ENCODE data around the gene FAM120B. TPM values are rescaled to one million over a fixed set of nuclear protein-coding genes. Genes with fewer than 3 reads are reported as not detected.
"Not testable (repeated sequence)": the region's sequence is repeated elsewhere in the genome, so short reads cannot be mapped to it uniquely, and the experiment has no call there.

Gene FAM120B
- total and polyA plus RNA-seq, 2 of the 4 experiments (the other 2 are of a cell fraction), result 15.3 to 28.0 TPM

DNA sequence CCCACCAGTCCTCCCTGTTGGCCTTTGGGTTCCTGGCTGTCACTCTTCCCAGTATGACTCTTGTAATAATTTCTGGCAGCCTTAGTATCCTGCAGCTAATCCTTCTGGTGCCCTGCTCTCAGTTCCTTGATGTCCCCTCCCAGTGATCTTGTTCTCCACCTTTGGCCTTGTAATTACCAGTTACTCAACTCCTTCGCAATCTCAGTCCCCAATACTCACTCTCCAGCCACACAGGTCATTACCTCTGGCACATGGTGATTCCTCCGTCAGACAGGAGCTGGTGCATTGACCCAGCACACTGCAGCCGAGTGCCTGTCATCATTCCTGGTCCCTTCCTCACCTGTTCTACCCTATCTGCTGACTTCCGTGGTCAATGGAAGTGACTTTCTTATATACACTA lies 101.4 kb downstream of the FAM120B start:
- Histone ChIP-seq H3K79me1 (ENCODE audit: low read depth in 1 of 2, low read length in 2 of 2) (peaks cover 0 to 11% of the 10 kb centered on the region in 2 experiments; a peak in 1 of 4 replicates), H2BK20ac (ENCODE audit: low read depth, low read length) (no peak overlapping the region), H4K8ac (ENCODE audit: low read depth in 2 of 2, low read length in 2 of 2) (no peak overlapping the region), H4K5ac (ENCODE audit: low read depth, low read length) (no peak overlapping the region), H3K27me3 (ENCODE audit: control insufficient read depth, insufficient read depth, low read length) (no peaks in the 10 kb centered on the region), H3K14ac (replicated peaks; ENCODE audit: low read depth, low read length) (no peak overlapping the region), H2AFZ (replicated peaks; ENCODE audit: low read length, poor library complexity) (no peak overlapping the region), H4K20me1 (ENCODE audit: insufficient read depth, low read length) (no peaks in the 10 kb centered on the region), H2BK15ac (ENCODE audit: low read depth, low read length) (no peak overlapping the region), H3K23ac (ENCODE audit: low read depth, low read length) (no peak overlapping the region), H3K36me3 (ENCODE audit: control insufficient read depth, insufficient read depth, low read length) (peaks cover 13% of the 10 kb centered on the region), H3K9me3 (ENCODE audit: control insufficient read depth, insufficient read depth, low read length) (no peaks in the 10 kb centered on the region; the same call in 1 of the 2 replicates), H3K4ac (ENCODE audit: low read depth, low read length) (no peak overlapping the region), H3K9ac (ENCODE audit: low read depth, low read length) (no peak overlapping the region), H3K4me3 (ENCODE audit: insufficient read depth, low read depth, low read length) (no peak overlapping the region), H4K91ac (ENCODE audit: insufficient read depth, low read depth, low read length) (no peak overlapping the region), H3K4me2 (ENCODE audit: low read depth, low read length) (no peak overlapping the region), H2AK5ac (ENCODE audit: low read depth, low read length) (no peak overlapping the region), H3K56ac (ENCODE audit: extremely low read depth, insufficient read depth, low read length) (no peak overlapping the region), H3K9me1 (ENCODE audit: insufficient read depth, low read length) (peaks cover 14% of the 10 kb centered on the region), H3K4me1 (ENCODE audit: control insufficient read depth, insufficient read depth, low read length) (peaks cover 20% of the 10 kb centered on the region), H2BK120ac (ENCODE audit: low read depth, low read length) (no peak overlapping the region), H2BK5ac (ENCODE audit: low read depth, low read length, poor library complexity, severe bottlenecking) (no peak overlapping the region), H3K27ac (ENCODE audit: insufficient read depth, low read length) (no peak overlapping the region), H2AK9ac (replicated peaks; ENCODE audit: low read depth, low read length, poor library complexity) (no peak overlapping the region), H3K18ac (ENCODE audit: low read depth, low read length) (no peak overlapping the region)
- ATAC-seq (ENCODE audit: low read depth), result no peak
- DNase-seq, result no peak
- CTCF ChIA-PET, result no interaction called here
- intact Hi-C loops (cut with micrococcal nuclease) (no loop called here), in situ Hi-C loops (cut with MboI; ENCODE audit: low sequenced_read_pairs) (no loop called here), dilution Hi-C loops (cut with HindIII; ENCODE audit: low sequenced_read_pairs, unreplicated experiment) (no loop called here)
- POLR2A ChIA-PET (ENCODE audit: unreplicated experiment), result no interaction called here
- 100% methylated on average over 1 of the region's 4 CpGs; no CpG with 5 or more reads in 1 of the 2 experiments for whole genome bisulfite sequencing, 2 experiments (ENCODE audit: extremely low coverage in 2 of 2, insufficient read length in 1 of 2)
- TF ChIP-seq RCOR1 (IDR thresholded peaks at IDR 0.05; ENCODE audit: insufficient replicate concordance, low read length), result no peak
- TF ChIP-seq POLR2A (IDR thresholded peaks at IDR 0.05; ENCODE audit: low read depth, low read length), result no peak
- TF ChIP-seq, protein P1, sequence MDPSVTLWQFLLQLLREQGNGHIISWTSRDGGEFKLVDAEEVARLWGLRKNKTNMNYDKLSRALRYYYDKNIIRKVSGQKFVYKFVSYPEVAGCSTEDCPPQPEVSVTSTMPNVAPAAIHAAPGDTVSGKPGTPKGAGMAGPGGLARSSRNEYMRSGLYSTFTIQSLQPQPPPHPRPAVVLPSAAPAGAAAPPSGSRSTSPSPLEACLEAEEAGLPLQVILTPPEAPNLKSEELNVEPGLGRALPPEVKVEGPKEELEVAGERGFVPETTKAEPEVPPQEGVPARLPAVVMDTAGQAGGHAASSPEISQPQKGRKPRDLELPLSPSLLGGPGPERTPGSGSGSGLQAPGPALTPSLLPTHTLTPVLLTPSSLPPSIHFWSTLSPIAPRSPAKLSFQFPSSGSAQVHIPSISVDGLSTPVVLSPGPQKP (IDR thresholded peaks at IDR 0.05; ENCODE audit: borderline replicate concordance, low read depth, low read length), result no peak
- BruUV-seq (replicated peaks), result no TSS peak

DNA sequence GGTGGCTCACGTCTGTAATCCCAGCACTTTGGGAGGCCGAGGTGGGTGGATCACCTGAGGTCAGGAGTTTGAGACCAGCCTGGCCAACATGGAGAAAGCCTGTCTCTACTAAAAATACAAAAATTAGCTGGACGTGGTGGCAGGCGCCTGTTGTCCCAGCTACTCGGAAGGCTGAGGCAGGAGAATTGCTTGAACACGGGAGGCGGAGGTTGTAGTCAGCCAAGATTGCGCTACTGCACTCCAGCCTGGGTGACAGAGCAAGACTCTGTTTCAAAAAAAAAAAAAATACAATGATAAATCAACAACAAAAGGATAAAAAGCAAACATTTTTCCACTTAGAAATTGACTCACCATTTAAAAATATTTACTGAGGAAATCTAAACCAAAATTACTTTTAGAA lies 103.2 kb downstream of the FAM120B start:
- H3K4me1 ChIP-seq (ENCODE audit: control insufficient read depth, insufficient read depth, low read length); H3K27me3 ChIP-seq (ENCODE audit: control insufficient read depth, insufficient read depth, low read length); H2AK5ac ChIP-seq (ENCODE audit: low read depth, low read length); H3K4ac ChIP-seq (ENCODE audit: low read depth, low read length); H3K4me2 ChIP-seq (ENCODE audit: low read depth, low read length); H3K36me3 ChIP-seq (ENCODE audit: control insufficient read depth, insufficient read depth, low read length); H2BK15ac ChIP-seq (ENCODE audit: low read depth, low read length); H3K79me1 ChIP-seq (ENCODE audit: low read depth in 1 of 2, low read length in 2 of 2); H4K20me1 ChIP-seq (ENCODE audit: insufficient read depth, low read length); H3K23ac ChIP-seq (ENCODE audit: low read depth, low read length); H3K18ac ChIP-seq (ENCODE audit: low read depth, low read length); POLR2A ChIA-PET (ENCODE audit: unreplicated experiment); H3K14ac ChIP-seq (replicated peaks; ENCODE audit: low read depth, low read length); H3K4me3 ChIP-seq (ENCODE audit: insufficient read depth, low read depth, low read length); H4K8ac ChIP-seq (ENCODE audit: low read depth in 2 of 2, low read length in 2 of 2); H4K91ac ChIP-seq (ENCODE audit: insufficient read depth, low read depth, low read length); BruUV-seq (replicated peaks); H3K9me1 ChIP-seq (ENCODE audit: insufficient read depth, low read length); H2BK120ac ChIP-seq (ENCODE audit: low read depth, low read length); DNase-seq; H2AFZ ChIP-seq (replicated peaks; ENCODE audit: low read length, poor library complexity); CTCF ChIA-PET; ATAC-seq (ENCODE audit: low read depth); H2AK9ac ChIP-seq (replicated peaks; ENCODE audit: low read depth, low read length, poor library complexity); H2BK20ac ChIP-seq (ENCODE audit: low read depth, low read length); H3K27ac ChIP-seq (ENCODE audit: insufficient read depth, low read length); intact Hi-C loops (cut with micrococcal nuclease); in situ Hi-C loops (cut with MboI; ENCODE audit: low sequenced_read_pairs); H3K56ac ChIP-seq (ENCODE audit: extremely low read depth, insufficient read depth, low read length); dilution Hi-C loops (cut with HindIII; ENCODE audit: low sequenced_read_pairs, unreplicated experiment); H3K9ac ChIP-seq (ENCODE audit: low read depth, low read length); H3K9me3 ChIP-seq (ENCODE audit: control insufficient read depth, insufficient read depth, low read length); H2BK5ac ChIP-seq (ENCODE audit: low read depth, low read length, poor library complexity, severe bottlenecking); H4K5ac ChIP-seq (ENCODE audit: low read depth, low read length): not testable (repeated sequence)
- 100% methylated on average over 1 of the region's 8 CpGs; no CpG with 5 or more reads in 1 of the 2 experiments for WGBS, 2 experiments (ENCODE audit: extremely low coverage in 2 of 2, insufficient read length in 1 of 2)
